Measurements from ENCODE around the gene SLC8B1.

DNA sequence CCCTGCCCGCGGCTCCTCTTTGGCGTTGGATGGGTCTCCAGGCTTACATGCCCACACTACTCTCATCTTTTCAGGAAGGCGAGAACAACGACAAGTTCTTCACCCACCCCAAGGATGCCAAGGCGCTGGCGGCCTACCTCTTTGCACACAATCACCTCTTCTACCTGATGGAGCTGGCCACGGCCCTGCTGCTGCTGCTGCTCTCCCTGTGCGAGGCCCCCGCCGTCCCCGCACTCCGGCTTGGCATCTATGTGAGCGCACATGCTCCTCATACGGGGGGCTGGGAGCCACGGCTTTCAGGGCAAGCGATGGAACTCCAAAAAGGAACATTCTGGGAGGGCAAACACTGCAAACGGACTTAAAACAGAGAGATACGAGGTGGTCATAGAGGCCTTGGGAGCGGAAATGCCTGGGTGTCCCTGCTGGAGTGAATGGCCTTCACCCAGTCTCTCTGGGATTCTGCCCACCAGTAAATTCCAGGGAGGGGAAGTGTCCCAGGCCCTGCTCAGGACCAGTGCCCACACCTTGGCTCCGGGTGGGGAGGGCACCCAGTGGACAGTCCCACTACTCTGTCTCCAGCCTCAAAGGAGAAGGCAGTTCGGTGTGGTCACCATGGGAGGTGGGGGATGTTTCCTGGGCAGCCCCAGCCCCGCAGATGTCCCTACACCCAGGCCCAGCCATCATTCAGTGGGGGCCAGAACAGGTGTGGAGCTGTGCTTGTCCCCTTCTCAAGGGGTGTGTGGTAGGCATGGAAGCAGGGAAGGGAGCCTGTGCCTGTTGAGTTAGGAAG lies 68.6 kb downstream of the SLC8B1 start:
- TF ChIP-seq, protein P1, sequence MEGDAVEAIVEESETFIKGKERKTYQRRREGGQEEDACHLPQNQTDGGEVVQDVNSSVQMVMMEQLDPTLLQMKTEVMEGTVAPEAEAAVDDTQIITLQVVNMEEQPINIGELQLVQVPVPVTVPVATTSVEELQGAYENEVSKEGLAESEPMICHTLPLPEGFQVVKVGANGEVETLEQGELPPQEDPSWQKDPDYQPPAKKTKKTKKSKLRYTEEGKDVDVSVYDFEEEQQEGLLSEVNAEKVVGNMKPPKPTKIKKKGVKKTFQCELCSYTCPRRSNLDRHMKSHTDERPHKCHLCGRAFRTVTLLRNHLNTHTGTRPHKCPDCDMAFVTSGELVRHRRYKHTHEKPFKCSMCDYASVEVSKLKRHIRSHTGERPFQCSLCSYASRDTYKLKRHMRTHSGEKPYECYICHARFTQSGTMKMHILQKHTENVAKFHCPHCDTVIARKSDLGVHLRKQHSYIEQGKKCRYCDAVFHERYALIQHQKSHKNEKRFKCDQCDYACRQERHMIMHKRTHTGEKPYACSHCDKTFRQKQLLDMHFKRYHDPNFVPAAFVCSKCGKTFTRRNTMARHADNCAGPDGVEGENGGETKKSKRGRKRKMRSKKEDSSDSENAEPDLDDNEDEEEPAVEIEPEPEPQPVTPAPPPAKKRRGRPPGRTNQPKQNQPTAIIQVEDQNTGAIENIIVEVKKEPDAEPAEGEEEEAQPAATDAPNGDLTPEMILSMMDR (IDR thresholded peaks at IDR 0.05), result no peak
- no peak for TF ChIP-seq POLR2A (IDR thresholded peaks at IDR 0.05)
